Left colon (tissue), 2 donors: ENCODE results near the gene DPF3. TPM values are rescaled to one million over a fixed set of nuclear protein-coding genes. Genes with fewer than 3 reads are reported as not detected.

ENCODE experiments used
- ATAC-seq: fragments of 200-7000 bp; cut with Tn5 transposase; one replicate; pipeline ENCODE4 v1.9.1; 2020; ENCODE audit warnings: mild to moderate bottlenecking, moderate library complexity
- DNase-seq, 2 donors: peaks; one replicate each; pipeline ENCODE4 v3.0.0-alpha.2; 2020
- intact Hi-C, 2 donors: fragments of 100-400 bp; cut with DNase I in 1 of 2; cut with micrococcal nuclease in 1 of 2; formaldehyde crosslinking; loops; one replicate each; pipeline versions ENCODE4 v1.11.2 to v1.14.0; 2022; cut with DNase I, micrococcal nuclease
- total RNA-seq, 2 donors: library from RNA; stranded (reverse); fragmentation: NEBNext Ultra II Directional; extraction: Animal tissue kit (Norgen Biotek cat#: 25700); gene quantifications; one replicate each; pipeline ENCODE4 v1.2.1, GENCODE V29; 2021
- donor health status: DM: no; HTN: no; CAD: no.
- donor health status: DM: yes; HTN: yes; CAD: no.

DPF3 gene
- total RNA-seq, 2 donors from 2014 or later, result 9.7 to 11.2 TPM

GRCh38 chr14:72607386-72608130 lies 286.3 kb downstream of the DPF3 start:
- intact Hi-C loops, result no loop called here
- no peak for ATAC-seq
- DNase-seq, result no peak

DNA sequence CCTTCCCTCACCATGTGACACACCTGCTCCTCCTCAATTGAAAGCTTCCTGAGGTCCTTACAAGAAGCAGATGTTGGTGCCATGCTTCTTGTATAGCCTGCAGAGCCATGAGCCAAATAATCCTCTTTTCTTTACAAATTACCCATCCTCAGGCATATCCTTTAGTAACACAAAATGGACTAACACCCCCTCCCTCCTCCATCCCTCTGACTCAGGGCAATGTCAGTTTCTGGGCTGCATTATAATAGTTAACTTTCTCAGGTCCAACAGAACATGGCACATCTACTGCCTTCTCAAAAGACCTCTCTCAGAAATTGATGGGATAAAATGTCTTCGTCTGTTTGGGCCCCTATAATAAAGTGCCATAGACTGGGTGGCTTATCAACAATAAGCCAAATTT lies 287.0 kb downstream of the DPF3 start:
- DNase-seq (no peak), ATAC-seq (no peak)
- intact Hi-C loops, result no loop called here

DNA sequence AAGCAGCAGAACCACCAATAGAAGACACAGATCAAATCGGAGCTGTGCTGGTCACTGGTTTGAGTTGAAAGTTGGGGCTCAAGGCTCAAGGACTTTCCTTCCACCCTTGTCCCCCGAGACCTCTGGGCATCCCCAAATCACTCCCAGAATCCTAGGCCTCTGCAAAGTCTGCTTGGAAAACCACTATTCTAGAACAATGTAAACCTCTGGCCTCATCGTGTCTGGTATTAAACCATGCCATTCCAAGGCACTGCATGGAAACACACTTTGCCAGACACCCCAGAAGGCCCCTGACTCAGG lies 288.0 kb downstream of the DPF3 start:
- ATAC-seq (no peak), DNase-seq (no peak)
- intact Hi-C loops, result no loop called here

DNA sequence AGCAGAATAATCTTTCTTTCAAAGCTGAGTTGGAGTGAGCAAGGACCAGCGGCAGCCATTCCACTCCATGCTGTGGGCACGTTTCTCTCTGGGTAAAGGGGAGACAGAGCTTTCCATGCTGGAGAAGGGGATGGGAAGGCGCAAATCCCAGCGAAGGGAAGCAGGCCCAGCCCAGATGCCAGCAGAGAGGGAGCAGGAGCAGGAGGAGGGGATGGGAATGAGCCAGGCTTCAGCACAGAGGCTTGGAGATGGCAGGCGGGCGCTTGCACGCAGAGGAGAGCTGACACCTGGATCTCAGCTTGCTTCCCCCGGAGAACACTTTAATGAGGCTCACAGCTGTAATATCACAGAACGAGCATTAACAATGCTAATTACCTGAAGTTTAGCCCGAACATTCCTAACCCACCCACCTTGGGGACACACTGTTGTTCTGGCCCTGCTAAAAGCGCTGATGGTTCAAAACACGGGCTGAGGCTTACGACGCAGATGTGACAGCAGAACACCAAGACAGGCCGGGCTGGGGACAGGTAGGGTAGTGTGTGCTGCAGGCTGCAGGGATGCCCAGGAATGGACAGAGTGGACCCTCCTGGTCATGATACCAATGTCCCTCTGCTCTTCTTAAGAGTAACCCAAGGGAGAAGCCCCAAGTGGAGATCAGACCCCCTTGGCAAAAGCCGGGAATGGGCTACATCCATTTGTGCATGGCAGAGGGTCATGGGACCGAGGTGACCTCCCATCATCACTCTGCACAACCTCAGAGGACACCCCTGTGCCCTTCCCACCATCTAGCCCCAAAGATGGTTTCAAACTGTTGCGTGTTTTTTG lies 288.6 kb downstream of the DPF3 start:
- DNase-seq (no peak), ATAC-seq (no peak)
- intact Hi-C loops, result no loop called here

DNA sequence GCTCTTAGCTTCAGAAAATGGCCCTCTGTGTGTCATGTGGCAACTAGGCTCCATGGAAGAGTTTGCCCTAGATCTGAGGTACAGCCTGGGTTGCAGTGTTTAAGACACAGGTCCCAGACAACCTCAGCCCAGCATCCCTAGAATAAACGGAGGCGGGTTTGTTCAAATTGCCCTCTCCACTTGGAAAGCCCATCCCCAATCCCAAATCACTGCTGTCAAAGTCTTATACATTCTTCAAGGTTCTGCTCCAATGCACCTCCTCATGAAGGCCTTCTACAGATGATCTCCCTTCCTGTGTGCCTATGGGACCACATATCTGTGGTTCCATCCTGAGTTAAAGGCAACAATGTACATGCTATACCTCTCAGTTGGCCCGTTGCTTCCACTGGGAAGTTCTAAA lies 289.8 kb downstream of the DPF3 start:
- DNase-seq (no peak), ATAC-seq (no peak)
- intact Hi-C loops, result no loop called here

DNA sequence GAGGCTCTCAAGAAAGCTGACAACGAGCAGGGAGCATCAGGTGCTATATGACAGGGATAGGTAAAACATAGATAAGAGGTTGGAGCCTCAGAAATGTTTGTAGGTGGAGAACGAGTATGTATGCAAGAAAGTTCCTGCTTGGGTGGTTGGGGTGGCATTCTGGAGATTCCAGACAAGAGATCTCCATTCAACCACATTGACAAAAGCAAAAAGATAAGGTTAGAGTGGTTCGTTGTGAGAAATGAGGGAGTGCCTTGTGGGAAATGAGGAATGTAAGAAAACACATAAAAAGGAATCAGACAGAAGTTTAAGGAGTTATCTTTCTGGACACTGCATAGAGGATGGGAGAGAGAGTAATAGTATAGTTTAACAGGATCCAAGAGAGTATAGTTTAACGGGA lies 290.3 kb downstream of the DPF3 start:
- ATAC-seq, result no peak
- no peak for DNase-seq
- intact Hi-C loops, result no loop called here

DNA sequence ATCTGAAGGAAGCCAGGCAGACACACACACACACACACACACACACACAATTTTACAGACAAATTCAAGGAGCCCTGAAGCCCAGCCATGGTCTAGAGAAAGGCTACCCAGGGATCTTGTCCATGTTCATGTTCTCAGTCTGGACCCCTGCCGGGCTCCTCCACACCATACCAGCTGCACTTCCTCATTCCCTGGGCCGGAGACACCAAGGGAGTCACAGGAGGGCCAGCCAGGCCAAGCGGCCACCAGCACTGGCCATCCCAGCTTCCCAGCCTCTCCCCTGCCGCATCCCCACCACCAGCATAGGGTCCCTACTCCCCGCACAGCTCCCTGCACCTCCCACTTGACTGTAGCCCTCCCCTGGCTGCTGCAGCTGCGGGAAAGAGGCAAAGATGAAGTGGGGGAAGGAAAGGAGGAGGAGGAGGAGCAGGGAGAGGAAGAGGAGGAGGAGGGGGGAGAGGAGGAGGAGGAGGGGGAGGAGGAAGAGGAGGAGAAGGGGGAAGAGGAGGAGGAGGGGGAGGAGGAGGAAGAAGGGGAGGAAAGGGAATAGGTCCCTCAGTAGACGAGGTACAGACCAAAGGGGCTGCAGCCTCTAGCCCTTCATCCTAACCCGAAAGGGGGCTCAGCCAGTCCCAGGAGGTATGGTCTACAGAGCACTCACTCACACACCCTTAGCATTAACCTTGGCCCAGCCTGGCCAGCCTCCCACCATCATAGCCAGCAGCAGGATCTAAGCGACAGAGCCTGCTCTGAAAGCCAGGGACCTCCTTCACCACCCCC lies 293.2 kb downstream of the DPF3 start:
- DNase-seq, result no peak
- intact Hi-C loops, result no loop called here
- no peak for ATAC-seq

GRCh38 chr14:72599579-72600470 lies 294.1 kb downstream of the DPF3 start:
- DNase-seq (no peak), ATAC-seq (no peak)

DNA sequence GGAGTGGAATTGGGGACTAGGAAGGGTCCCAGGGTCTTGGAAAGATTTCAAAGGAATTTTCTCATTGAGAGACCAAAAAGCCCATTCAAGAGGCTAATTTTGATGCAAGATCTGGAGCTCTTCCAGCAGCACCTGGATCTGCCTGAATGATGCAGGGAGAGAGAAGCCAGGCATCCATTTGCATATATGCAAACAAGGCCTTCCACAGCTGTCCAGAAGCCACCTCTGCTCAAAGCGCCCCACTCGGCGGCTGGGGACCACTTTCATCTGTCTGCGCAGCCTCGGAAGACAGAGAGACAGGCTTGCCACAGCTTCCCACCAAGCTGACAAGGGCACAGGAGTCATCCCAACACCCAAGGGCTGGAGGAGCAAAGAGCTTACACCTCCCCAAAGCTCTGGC lies 295.6 kb downstream of the DPF3 start:
- intact Hi-C loops, result no loop called here
- ATAC-seq (no peak), DNase-seq (no peak)

More at GRCh38 chr14:72599579-72600470, 294.1 kb downstream of the DPF3 start:
- intact Hi-C loops, result no loop called here

DNA sequence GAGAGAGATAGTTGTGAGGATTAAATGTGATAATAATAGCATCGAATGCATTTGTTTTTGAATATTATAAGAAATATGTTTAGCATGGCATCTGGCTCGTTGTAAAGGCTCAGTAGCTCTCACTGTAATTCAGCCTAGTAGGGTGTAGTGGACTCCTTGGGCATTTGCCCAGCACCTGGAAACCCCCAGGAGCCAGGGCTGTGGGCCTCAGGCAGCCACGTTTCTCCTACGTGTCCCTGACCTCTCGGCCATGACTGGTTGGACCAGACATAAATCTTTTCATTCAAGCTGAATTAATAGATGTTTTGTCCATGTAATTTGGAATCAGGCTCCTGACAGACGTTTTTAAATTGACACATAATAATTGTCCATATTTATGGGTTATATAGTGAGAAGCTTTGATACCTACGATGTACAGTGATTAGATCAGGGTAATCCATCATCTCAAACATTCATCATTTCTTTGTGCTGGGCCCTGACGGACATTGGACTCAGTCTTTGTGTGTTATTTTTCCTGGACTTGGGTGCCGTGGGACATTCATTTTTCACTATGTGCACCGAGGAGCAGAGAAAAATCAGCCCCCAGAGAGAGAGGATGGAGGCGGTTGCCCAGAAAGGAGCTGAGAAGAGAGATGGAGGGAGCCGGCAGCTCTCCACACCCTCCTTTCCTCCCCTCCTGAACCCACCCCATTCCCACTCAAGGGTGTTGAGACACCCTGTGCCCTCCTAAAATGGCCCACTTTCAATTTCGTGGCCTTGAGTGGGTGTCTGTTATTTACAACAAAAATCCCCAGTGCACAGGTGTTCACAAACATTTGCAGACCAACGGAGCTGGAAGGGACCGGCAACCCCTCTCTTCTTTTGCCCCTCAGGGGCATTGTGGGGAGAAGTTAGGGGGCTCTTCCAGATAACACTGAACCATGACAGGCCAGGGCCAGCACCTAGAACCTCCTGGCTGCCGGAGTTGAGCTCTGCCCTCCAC lies 296.4 kb downstream of the DPF3 start:
- DNase-seq, result no peak

GRCh38 chr14:72595152-72595862 lies 298.6 kb downstream of the DPF3 start:
- intact Hi-C loops, result no loop called here
- ATAC-seq (no peak), DNase-seq (no peak)

More for the DNA sequence above, 296.4 kb downstream of the DPF3 start:
- ATAC-seq, result no peak
- intact Hi-C loops, result no loop called here

DNA sequence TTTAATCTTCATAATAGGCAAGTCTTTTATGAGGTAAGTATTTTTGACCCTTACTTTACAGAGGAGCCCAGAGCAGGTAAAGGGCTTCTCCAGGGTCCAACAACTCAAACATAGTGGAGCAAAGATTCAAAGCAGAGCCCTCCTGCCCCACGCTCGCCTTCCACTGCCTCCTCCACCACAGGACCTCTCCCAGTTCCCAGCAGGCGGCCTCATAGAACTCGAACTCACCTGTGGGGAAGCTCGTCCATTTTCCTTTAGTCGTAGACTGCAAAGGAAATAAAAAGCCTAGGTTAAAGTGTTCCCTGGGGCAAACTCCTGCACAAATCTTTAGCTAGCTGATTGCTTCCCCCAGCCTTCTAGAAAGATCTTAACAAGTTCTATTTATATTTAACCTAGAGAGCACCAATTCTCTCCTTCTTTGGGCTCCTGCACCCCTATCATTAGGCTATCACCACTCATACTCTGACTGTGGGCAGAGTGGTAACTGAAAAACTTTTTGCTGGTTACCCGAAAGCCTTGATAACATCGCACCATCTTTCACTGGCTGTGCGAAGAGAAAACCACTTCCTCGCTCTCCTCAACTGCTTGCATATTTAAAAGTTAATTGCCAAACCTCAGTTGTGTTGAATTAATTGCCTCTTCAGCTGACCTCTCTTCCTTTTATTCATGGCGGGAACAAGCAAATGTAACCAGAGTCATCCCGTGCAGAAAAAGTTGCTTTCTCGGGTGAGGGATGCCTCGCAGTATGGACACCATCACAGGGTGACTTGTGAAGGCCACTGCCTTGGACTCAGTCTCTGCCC lies 299.6 kb downstream of the DPF3 start:
- intact Hi-C loops, result no loop called here
- no peak for ATAC-seq
- no peak for DNase-seq

DNA sequence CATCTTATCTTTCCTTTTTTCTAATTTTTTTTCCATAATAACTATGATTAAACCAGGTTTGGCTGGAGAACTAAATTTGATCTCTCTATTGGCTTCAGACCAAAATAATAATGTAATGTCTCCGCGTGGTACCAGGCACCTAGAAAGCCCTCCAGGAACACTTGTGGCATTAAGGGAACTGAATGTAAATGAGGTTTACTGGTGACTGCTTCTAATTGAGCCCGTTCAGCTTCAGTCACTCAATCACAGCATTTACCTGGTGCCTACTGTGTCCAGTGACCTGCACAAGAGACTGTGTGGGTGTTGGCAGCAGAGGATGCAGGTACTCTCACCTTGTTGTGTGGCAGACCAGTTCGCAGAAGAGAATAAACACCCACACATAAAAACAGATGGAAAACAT lies 302.5 kb downstream of the DPF3 start:
- no peak for ATAC-seq
- intact Hi-C loops, result no loop called here
- DNase-seq, result no peak

GRCh38 chr14:72590577-72590976 lies 303.3 kb downstream of the DPF3 start:
- intact Hi-C loops, result no loop called here
- DNase-seq (no peak), ATAC-seq (no peak)

- no peak for ATAC-seq
These were observed 304.2 kb downstream of the DPF3 start for GRCh38 chr14:72589652-72590051.

GRCh38 chr14:72588521-72588920 lies 305.4 kb downstream of the DPF3 start:
- ATAC-seq, result no peak
- intact Hi-C loops, result no loop called here

More at GRCh38 chr14:72589652-72590051, 304.2 kb downstream of the DPF3 start:
- no peak for DNase-seq
- intact Hi-C loops, result no loop called here

More at GRCh38 chr14:72588521-72588920, 305.4 kb downstream of the DPF3 start:
- DNase-seq, result no peak
